Fibroblast of upper back skin (primary cell): ENCODE data around the gene NAA38.

Source experiments
- DNase-seq: peaks from one replicate; pipeline ENCODE4 v3.0.0-alpha.2; 2013

NAA38 gene, protein sequence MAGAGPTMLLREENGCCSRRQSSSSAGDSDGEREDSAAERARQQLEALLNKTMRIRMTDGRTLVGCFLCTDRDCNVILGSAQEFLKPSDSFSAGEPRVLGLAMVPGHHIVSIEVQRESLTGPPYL

DNA sequence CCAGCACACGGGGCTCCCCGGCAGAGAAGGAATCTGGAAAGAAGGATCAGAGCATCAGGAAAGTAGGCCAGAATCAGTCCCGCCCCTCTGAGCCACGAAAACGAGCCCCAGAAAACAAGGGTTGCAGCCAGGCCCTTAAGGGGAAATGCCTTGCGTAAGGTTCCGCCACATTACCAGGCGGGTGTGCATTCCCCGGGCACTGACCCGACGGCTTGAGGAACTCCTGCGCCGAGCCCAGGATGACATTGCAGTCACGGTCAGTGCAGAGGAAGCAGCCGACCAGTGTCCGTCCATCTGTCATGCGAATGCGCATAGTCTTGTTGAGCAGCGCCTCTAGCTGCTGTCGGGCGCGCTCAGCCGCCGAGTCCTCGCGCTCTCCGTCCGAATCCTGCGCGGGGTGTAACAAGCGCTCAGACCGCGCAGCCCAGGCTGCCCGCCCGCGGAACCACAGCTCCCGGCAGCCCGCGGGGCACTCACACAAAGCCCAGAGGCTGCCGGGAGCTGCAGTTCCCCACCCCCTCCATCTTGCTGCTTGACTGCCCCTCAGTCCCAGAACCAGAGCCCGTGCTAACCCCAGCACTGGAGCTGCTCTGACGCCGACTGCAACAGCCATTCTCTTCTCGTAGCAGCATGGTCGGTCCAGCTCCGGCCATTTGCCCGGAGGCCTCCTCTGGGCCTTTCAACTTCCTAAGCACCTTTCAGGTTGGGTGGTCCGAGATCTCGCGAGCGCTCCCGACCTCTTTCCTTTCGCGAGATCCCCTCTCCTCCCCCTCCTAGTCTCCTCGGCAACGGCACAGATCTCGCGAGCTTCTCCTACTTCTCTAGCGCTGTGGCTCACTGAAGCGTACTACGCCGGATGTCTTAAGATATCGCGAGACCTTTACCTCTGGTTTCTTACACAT, at the start of gene NAA38:
TSS of gene NAA38 (minus strand) at position 749 of the 902 bp plus-strand sequence. CDS start at position 653, 96 bp downstream.
- DNase-seq: peak; percentile 100

DNA sequence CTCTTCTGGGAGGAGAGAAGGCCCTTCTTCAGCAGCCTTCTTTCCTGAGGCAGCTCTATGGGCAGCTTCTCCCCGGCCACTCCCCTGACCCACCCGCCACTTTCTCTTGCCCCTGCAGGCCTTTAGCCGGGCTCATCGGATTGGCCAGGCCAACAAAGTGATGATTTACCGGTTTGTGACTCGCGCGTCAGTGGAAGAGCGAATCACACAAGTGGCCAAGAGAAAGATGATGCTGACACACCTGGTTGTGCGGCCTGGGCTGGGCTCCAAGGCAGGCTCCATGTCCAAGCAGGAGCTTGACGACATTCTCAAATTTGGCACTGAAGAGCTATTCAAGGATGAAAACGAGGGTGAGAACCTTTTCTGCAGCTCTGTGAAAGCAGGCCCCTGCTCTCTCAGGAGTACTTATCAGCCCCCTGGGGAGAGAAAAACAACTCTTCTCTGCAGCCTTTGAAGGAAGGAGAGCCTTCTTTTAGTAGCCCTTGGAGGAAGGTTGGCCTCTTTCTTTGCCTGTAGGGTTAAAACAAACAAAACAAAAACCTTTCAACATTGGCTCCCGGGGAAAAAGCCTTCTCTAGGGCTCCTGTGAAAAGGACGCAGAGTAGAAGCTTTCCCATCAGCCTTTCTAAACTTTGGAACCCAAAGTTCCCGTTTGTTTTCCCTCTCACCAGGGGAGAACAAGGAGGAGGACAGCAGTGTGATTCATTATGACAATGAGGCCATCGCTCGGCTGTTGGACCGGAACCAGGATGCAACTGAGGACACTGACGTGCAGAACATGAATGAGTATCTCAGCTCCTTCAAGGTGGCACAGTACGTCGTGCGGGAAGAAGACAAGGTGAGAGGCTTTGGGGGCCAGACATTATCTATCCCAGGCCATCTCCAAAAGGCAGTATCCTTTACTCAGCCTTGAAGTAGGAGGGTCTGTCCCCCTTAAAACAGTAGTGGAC, 46.1 kb upstream of the NAA38 start:
- no peak for DNase-seq

GRCh38 chr17:7897773-7898172, 40.4 kb upstream of the NAA38 start:
- DNase-seq: peak; percentile 51

GRCh38 chr17:7897090-7897489, 39.7 kb upstream of the NAA38 start:
- DNase-seq: no peak

- DNase-seq: no peak
These were observed 37.5 kb upstream of the NAA38 start for GRCh38 chr17:7894866-7895265.

DNA sequence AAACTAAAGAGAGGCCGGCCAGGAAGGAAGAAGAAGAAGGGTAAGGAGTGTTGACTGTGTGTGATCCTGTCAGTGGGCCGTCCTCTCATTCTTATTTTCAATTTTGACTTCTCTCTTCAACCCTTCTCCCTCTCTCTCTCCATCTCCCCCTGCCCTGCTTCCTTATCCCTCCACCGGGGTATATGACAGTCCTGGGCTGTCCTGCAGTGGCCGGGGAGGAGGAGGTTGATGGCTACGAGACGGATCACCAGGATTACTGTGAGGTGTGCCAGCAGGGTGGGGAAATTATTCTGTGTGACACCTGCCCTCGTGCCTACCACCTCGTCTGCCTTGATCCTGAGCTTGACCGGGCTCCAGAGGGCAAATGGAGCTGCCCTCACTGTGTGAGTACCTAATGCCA, 36.9 kb upstream of the NAA38 start:
- DNase-seq: no peak

- no peak for DNase-seq
These were observed 36.0 kb upstream of the NAA38 start for GRCh38 chr17:7893187-7893880.

DNA sequence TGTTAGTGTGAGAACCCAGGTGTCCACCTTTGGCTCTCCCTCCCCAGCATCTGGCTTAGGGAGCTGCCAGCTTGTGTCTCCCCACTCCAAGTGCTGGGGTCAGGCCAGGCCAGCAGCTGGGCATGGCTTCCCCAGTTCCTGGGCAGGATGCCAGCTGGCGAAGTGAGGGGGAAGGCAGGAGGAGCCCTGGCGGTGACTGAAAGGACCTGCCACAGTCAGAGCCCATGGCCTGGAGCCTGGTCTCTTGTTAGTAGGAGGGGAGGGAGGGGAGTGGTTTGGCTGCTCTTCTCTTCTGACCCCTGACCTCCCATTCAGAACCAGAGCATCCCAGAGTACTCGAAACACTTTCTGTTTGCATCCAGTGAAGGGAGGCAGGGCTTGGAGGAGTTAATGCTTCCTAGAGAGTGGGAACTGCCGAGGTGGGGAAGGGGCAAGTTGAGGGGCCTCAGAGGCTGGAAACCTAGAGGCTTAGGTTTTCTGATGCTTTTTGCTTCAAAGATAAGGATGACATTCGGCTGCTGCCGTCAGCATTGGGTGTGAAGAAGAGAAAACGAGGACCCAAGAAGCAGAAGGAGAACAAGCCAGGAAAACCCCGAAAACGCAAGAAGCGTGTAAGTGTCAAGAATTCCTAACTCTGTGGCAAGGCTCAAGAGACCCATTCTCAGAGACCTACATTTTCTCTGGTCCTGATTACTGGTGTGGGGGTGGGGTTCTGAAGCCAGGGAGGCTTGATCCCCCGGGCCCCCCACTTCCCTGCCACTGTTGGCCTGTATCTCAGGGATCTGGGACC, 32.0 kb upstream of the NAA38 start:
- peak; percentile 89 for DNase-seq

DNA sequence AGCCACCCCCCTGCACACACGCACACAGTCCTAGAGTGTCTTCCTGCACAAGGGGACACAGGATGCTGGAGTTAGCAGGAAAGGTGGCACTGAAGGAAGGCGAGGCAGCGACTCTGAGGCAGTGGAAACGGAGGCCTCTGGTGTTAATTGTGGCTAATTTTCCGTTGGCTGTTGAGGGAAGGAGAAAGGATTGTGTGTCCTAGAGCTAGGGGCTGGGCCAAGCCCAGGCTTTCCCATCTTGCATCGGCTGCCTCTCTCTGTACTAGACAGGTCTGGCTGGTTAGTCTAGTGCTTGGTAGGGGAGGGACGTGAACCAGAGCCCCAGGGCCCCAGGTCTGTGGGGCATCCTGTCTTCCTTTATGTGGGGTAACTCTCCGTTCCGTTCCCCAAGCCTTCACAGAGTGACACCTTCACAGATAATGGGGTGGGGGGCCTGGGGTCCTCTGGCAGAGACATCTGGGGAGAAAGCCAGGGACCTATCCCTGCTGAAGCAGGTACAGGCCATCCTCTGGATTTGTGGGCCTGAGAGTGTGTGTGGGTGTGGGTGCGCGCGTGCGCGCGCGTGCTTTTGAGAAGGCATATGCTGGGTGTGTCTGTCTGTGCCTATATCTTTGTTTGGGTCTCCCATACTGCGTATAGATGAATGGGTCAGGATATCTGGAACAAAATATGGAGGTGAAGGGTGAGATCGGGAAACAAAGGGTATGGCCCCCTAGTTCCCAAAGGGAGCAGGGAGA, 31.0 kb upstream of the NAA38 start, which contains the start of gene CHD3:
TSS of gene CHD3 (plus strand) at position 606 of the 737 bp plus-strand sequence. CDS start 212 bp downstream, outside the sequence.
- no peak for DNase-seq

DNA sequence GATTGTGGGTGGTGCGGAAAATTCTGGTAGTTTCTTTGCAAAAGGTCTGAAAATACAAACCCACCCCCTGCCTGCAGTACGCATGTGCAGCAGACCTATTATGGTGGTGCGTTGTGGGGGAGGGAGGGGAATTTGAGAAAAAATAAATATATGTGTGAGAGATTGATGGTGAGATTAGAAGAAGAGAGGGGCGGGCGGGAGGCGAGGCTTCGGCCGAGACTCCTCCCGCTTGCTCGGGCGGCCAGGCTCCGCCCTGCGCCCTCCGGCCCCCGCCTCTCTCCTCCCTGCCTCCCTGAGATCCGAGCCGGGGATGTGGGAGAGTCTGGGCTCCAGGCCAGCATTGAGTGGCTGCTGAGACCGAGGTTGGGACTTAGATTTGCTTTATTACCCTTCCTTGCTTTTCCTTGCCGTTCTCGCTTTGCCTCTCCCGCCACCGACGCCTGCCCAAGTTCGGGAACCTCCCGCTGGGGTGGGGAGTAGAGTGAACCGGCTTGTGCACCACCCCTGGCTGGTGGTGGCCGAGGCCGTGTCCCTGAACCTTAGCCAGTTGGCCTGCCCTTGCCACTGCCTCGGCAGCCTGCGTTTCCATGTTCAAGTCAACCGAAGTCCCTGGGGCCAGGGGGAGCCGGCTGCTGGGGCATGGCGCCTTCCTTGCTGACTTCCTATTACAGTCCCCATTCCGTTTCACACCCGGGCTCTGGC, 30.3 kb upstream of the NAA38 start:
- DNase-seq: peak; percentile 100

DNA sequence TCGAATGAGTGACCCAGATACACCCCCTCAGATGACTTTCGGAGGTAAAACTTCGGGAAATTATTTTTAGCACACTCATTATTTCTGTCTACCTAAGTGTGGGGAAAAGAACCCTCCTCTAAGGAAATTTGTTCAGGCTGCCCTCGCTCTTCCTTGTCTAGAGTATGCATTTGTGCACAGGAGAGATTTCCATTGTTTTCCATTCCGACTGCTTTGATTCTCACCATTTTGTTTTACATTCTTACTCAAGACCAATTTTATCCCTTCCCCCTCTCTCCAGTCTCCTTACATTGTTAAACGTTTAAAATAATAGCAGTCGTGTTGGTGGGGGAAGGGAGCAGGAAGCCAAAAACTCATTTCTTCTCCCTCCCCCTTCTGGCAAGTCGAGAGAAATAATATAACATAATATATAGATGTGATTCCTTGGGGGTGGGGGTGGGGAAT, 29.7 kb upstream of the NAA38 start:
- no peak for DNase-seq

DNA sequence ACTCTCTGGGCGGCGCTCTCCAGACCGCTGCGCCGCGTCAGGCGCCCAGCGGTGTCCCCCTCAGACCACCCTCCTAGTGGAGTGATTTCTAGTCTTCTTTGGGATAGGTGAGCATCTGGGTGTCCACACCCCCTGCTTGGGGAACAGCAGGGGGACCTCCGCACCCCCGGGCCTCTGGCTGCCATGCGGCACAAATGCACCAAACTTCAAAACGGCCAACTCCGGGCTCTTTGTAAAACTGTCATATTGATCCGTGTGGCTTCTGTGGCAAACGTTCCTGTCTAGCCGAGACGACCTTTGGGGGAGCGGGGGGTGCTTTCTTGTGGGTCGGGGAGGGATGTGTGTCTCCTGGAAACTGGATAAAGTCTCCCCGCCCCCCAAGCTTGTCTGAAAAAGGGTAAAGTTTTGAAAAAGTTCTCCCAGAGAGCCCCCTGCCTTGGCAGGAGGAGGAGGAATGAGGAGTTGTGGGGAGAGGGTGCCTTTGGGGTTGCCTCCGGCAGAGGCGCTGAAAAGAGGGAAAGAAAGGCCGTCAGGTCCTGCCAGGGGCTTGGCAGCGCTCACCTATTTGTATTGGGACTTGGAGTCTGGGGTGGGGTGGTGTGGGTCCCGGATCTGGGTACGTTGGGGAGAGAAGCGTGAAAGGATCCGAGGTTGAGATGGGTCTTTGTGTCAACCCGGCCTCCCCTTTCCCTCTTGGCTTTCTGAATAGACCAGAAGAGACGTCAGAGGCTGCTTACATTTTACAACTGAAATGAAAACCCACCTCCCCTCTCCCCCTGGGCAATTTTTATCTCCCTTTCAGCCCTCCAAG, 29.1 kb upstream of the NAA38 start:
- peak; percentile 58 for DNase-seq

- DNase-seq: peak; percentile 53
These were observed 28.2 kb upstream of the NAA38 start for GRCh38 chr17:7885367-7886226.

DNA sequence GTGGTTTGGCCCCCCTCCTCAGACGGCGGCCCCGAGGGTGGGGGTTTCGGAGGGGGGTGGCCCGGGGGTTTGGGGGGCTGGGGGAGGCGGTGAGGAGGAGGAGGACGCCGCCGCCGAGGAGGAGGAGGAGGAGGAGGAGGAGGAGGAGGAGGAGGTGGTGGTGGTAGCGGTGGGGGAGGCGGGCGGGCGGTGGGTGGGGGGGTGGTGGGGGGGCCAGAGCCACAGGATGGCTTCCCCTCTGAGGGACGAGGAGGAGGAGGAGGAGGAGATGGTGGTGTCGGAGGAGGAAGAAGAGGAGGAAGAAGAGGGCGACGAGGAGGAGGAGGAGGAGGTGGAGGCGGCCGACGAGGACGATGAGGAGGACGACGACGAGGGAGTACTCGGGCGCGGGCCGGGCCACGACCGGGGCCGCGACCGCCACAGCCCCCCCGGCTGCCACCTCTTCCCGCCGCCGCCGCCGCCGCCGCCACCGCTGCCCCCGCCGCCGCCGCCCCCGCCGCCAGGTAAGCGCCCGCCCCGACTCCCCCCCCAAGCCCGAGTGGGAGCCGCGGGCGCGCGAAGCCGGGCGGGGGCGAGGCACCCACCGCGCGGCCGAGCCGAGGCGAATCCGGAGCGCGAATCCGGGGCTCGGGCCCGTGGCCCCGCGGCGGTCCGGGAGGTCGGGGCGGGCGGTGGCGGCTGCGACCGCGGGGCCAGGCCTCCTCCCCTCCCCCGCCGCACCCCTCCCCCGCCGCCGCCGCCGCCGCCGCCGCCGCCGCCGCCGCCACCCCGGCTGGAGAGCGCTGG, 27.4 kb upstream of the NAA38 start:
- peak; percentile 29 for DNase-seq

GRCh38 chr17:7883781-7884386, 26.5 kb upstream of the NAA38 start:
- DNase-seq: peak; percentile 56

DNA sequence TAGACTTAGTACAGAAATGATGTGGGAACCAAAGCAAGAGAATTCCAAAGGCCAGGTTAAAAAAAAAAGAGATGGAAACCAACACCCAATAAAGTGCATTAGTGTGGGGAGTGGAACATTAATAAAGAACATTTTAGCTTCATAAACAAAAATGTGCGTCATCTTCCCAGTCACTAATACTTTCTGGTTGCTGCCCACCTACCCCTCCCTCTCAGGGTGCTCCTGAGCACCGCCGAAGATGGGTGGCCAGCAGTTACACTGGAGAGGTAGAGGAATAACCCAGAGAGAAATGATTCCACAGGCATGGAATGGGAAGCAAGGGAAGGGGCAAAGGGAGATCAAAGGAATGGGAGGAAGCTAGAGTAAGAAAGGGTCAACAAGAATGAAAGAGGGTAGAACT, 25.3 kb upstream of the NAA38 start:
- DNase-seq: no peak

DNA sequence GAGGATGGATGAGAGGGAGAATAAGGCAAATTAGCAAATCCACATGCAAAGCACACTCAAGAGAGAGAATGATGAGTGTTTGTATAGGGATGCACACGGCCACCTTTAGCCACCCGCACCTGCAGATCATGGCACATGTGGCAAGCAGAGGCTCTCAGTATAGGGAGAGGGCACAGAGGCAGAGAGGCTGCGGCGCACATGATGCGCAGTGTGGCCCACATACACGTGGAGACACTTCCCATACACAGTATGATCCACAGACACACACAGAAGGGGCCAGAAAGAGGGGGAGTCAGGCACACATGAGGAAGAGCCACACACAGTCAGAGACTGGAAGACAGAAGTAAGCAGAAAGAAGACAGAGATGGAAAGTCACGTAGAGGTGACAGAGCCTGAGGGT, 24.7 kb upstream of the NAA38 start:
- no peak for DNase-seq
